Suprapubic skin (tissue), 4 donors: ENCODE data around the gene DSC2. TPM values are rescaled to one million over a fixed set of nuclear protein-coding genes. Genes with fewer than 3 reads are reported as not detected.

ENCODE experiments used
- DNase-seq, 2 donors: peaks; one replicate each; pipeline ENCODE4 v3.0.0-alpha.2; 2019; ENCODE audit warnings: low spot score in 2 of 2
- H3K27ac ChIP-seq: fragments of 200-600 bp; sonication (generic); one replicate; pipeline ENCODE4 v1.5.1; 2019
- H3K27me3 ChIP-seq: fragments of 200-600 bp; sonication (generic); one replicate; pipeline ENCODE4 v1.5.1; 2019
- H3K36me3 ChIP-seq: fragments of 200-600 bp; sonication (generic); one replicate; pipeline ENCODE4 v1.5.1; 2019
- H3K4me1 ChIP-seq: fragments of 200-600 bp; sonication (generic); one replicate; pipeline ENCODE4 v1.5.1; 2019
- H3K4me3 ChIP-seq: fragments of 200-600 bp; sonication (generic); one replicate; pipeline ENCODE4 v1.5.1; 2019; ENCODE audit warnings: mild to moderate bottlenecking
- H3K9me3 ChIP-seq: fragments of 200-600 bp; sonication (generic); one replicate; pipeline ENCODE4 v1.5.1; 2019
- EP300 ChIP-seq: sonication (generic); formaldehyde crosslinking; IDR thresholded peaks from one replicate; pipeline ENCODE4 v1.6.1; 2017; ENCODE audit warnings: antibody characterized with exemption
- POLR2A ChIP-seq, 2 donors: fragments of 450-650 bp; IDR thresholded peaks; one replicate each; pipeline ENCODE4 v1.6.1; 2017; ENCODE audit warnings: antibody characterized with exemption in 2 of 2, mild to moderate bottlenecking in 2 of 2, moderate library complexity in 2 of 2
- POLR2AphosphoS5 ChIP-seq, 3 donors: sonication (generic); formaldehyde crosslinking; IDR thresholded peaks; one replicate each; pipeline ENCODE4 v1.6.1; 2017; ENCODE audit warnings: antibody characterized with exemption in 3 of 3
- WGBS: methylation state at CpG from one replicate; pipeline ENCODE4 v1.1.5; 2018; 5-methylcytosine and 5-hydroxymethylcytosine counted together
- total RNA-seq, 4 donors: library from RNA; depleted of rRNA; stranded (reverse); fragments of >200 nt; gene quantifications; one replicate each; pipeline ENCODE4 v1.1.0, GENCODE V29; 2016
- TF ChIP-seq, protein P1 (sequence below), 2 donors: fragments of 200-600 bp in 1 of 2; fragments of 450-650 bp in 1 of 2; sonication (generic) in 1 of 2; IDR thresholded peaks; one replicate each; pipeline ENCODE4 v1.5.1; 2016 to 2019; ENCODE audit warnings: antibody characterized with exemption in 2 of 2, mild to moderate bottlenecking in 1 of 2, moderate library complexity in 1 of 2

Gene DSC2
- total RNA-seq, 4 donors from 2014 or later: 26.2 to 36.4 (median 32.3) TPM

DNA sequence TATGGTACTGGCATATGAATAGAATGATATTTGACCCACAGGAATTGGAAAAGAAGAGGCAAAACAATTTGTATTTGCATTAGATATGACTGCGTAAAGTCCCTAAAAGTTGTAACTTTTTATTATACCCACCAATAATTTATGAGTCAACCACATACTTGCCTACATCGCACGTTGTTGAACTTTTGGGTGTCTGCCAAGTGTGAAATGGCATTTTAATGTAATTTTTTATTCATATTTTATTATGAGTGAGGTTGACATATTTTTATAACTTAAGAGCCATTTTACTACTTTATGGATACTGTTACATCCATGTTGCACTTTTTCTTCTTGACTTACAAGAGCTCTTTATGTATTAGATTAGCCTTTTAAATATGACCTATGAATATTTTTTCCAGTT, 4.6 kb downstream of the DSC2 start:
- Histone ChIP-seq H3K27me3 (peaks cover 11% of the 10 kb centered on the region), H3K36me3 (no peaks in the 10 kb centered on the region), H3K4me1 (peaks cover 10% of the 10 kb centered on the region), H3K4me3 (no peak overlapping the region), H3K27ac (no peak overlapping the region), H3K9me3 (no peaks in the 10 kb centered on the region)
- WGBS: 50% methylated on average over 3 of the region's 3 CpGs
- no peak for DNase-seq
- TF ChIP-seq, protein P1, sequence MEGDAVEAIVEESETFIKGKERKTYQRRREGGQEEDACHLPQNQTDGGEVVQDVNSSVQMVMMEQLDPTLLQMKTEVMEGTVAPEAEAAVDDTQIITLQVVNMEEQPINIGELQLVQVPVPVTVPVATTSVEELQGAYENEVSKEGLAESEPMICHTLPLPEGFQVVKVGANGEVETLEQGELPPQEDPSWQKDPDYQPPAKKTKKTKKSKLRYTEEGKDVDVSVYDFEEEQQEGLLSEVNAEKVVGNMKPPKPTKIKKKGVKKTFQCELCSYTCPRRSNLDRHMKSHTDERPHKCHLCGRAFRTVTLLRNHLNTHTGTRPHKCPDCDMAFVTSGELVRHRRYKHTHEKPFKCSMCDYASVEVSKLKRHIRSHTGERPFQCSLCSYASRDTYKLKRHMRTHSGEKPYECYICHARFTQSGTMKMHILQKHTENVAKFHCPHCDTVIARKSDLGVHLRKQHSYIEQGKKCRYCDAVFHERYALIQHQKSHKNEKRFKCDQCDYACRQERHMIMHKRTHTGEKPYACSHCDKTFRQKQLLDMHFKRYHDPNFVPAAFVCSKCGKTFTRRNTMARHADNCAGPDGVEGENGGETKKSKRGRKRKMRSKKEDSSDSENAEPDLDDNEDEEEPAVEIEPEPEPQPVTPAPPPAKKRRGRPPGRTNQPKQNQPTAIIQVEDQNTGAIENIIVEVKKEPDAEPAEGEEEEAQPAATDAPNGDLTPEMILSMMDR (IDR thresholded peaks at IDR 0.05): no peak
- no peak for TF ChIP-seq EP300
- no peak for TF ChIP-seq POLR2AphosphoS5 (IDR thresholded peaks at IDR 0.05)
- TF ChIP-seq POLR2A (IDR thresholded peaks at IDR 0.05): no peak

DNA sequence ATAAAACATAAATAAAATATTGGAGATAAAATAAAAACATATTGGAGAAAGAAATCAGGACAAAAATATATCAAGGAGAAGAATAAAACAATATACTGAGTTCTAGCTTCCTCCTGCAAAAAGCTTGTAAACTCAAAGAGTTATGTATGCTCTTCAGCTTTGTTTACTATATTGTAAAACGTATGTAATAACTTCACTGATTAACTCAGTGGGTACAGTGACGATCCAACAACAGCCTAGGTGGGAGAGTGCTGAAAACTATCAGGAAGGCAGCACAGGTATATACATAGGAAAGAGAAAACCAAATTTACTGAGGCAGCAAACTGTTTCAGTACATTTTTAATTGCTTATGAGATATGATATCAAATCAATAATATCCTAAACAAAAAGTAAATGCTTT, 8.3 kb downstream of the DSC2 start:
- no peaks in the 10 kb centered on the region for H3K27me3 ChIP-seq

DNA sequence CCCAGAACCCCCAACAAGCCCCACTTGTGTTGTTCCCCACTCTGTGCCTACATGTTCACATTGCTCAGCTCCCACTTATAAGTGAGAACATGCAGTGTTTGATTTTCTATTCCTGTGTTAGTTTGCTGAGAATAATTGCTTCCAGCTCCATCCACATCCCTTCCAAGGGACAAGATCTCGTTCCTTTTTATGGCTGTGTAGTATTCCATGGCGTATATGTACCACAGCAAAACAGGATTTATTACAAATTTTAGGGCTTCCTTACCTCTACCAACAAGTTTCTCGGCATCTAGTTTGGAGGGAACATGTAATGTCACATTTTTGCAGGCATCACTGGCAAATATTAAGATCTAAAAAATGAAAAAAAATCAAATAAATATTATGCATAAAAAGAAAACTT, 8.9 kb downstream of the DSC2 start:
- no peak for DNase-seq
- Histone ChIP-seq H3K36me3 (peaks cover 23% of the 10 kb centered on the region), H3K27me3 (no peaks in the 10 kb centered on the region), H3K4me1 (no peaks in the 10 kb centered on the region), H3K4me3 (no peak overlapping the region), H3K9me3 (no peaks in the 10 kb centered on the region), H3K27ac (no peak overlapping the region)
- TF ChIP-seq, protein P1 (IDR thresholded peaks at IDR 0.05): no peak
- TF ChIP-seq POLR2A (IDR thresholded peaks at IDR 0.05) (no peak), POLR2AphosphoS5 (IDR thresholded peaks at IDR 0.05) (no peak), EP300 (no peak)
- WGBS: 94% methylated on average over 3 of the region's 3 CpGs

More for the DNA sequence above, 8.3 kb downstream of the DSC2 start:
- H3K27ac ChIP-seq: no peak overlapping the region
- no peaks in the 10 kb centered on the region for H3K9me3 ChIP-seq
- no peak overlapping the region for H3K4me3 ChIP-seq
- H3K4me1 ChIP-seq: no peaks in the 10 kb centered on the region
- DNase-seq: no peak
- TF ChIP-seq, protein P1 (IDR thresholded peaks at IDR 0.05): no peak
- TF ChIP-seq EP300: no peak
- no peak for TF ChIP-seq POLR2A (IDR thresholded peaks at IDR 0.05)
- TF ChIP-seq POLR2AphosphoS5 (IDR thresholded peaks at IDR 0.05): no peak
- 75% methylated on average over 2 of the region's 2 CpGs for WGBS
- H3K36me3 ChIP-seq: peaks cover 18% of the 10 kb centered on the region

DNA sequence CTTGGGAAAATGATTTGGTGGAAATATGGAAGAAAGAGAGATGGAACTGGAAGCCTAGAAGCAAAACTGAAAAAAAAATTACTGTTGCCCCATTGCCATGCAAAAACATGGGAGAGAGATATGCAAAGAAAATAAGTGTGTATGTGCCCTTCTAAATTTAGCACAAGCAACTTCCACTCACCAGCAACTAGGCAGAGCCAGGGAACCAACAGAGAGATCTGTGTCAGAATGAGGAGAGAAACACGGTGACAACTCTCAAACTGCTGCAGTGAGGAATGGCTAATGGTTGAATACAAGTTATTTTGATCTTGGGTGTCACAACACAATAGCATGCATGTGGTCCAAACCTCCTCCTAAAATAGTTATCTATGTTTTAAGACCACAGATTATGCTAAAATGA, 10.9 kb downstream of the DSC2 start:
- Histone ChIP-seq H3K36me3 (peaks cover 34% of the 10 kb centered on the region), H3K27ac (no peak overlapping the region), H3K4me3 (no peak overlapping the region), H3K27me3 (no peaks in the 10 kb centered on the region), H3K4me1 (no peaks in the 10 kb centered on the region), H3K9me3 (no peaks in the 10 kb centered on the region)
- 71% methylated on average over 1 of the region's 1 CpG for WGBS
- no peak for TF ChIP-seq POLR2A (IDR thresholded peaks at IDR 0.05)
- TF ChIP-seq EP300: no peak
- no peak for TF ChIP-seq POLR2AphosphoS5 (IDR thresholded peaks at IDR 0.05)
- TF ChIP-seq, protein P1 (IDR thresholded peaks at IDR 0.05): no peak
- DNase-seq: no peak

DNA sequence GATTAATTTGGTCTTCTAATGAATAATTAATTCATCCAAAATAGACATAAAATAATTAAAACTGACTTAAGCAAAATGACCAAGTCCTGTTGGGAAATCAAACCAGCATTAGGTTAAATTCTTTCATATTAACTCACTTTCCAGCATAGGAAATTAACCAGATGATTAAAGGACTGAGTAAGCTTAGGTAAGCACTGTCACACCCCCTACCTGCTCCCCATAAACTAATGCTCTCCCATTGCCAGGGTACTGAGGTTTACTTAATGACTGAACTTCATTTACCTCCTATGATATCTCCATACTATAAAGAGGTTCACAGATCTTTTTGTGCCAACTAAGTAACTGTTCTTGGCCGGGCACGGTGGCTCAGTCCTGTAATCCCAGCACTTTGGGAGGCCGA, 13.7 kb downstream of the DSC2 start:
- H3K36me3 ChIP-seq: peaks cover 36% of the 10 kb centered on the region
- H3K4me3 ChIP-seq: no peak overlapping the region
- no peaks in the 10 kb centered on the region for H3K4me1 ChIP-seq
- no peak overlapping the region for H3K27ac ChIP-seq
- H3K9me3 ChIP-seq: no peaks in the 10 kb centered on the region
- no peaks in the 10 kb centered on the region for H3K27me3 ChIP-seq
- no peak for DNase-seq
- TF ChIP-seq POLR2AphosphoS5 (IDR thresholded peaks at IDR 0.05) (no peak), EP300 (no peak), POLR2A (IDR thresholded peaks at IDR 0.05) (no peak)
- TF ChIP-seq, protein P1 (IDR thresholded peaks at IDR 0.05): no peak
- WGBS: 87% methylated on average over 3 of the region's 3 CpGs
